ENCODE data around the gene B3GNT7.

B3GNT7 gene

DNA sequence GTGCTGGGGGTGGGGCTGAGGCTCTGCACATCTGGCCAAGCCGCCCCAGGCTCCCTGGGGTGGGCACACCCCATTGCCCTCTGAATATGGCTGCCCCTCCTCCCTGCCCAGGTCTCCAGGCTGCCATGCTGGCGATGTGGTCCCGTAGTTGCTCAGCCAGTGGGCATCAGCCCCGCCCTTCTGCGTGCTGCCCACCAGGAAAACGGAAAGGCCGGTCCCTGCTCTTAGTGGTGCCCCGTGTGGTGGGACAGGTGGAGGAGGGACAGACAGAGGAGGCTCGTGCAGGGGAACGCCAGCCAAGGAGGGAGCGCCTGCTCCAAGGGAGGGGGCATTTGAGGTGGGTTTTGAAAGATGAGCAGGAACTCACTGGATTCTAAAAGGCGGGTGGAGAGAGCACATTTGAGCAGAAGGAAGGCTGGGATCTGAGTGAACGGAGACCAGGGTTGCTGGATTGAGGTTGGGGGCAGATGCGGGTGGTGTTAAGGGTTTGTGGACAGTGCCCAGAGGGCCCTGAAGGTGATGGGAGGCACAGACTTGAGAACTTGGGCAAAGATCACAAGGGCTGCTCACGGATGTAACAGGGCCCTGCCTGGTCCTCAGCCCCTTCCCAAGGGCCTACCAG is 6.7 kb upstream of the B3GNT7 start:
- Histone ChIP-seq H3K36me3 (ENCODE audit: control insufficient read depth in 1 of 2, insufficient read depth in 2 of 2, low read depth in 1 of 2, low read length in 2 of 2) (peaks cover 0 to 3% of the 10 kb centered on the region in 2 experiments), H4K91ac (ENCODE audit: low read length) (peak overlapping the region; percentile 5), H3K23ac (ENCODE audit: low read length in 2 of 2) (no peak overlapping the region), H3K4me2 (ENCODE audit: low read length, poor library complexity, severe bottlenecking) (no peak overlapping the region), H2BK5ac (ENCODE audit: low read depth, low read length, poor library complexity, severe bottlenecking) (no peak overlapping the region), H3K79me1 (replicated peaks; ENCODE audit: low read length, poor library complexity, severe bottlenecking) (no peaks in the 10 kb centered on the region), H3K9ac (ENCODE audit: low read length) (no peak overlapping the region), H3K27me3 (ENCODE audit: control insufficient read depth in 1 of 2, insufficient read depth in 1 of 2, low read length in 2 of 2) (peaks cover 0 to 30% of the 10 kb centered on the region in 2 experiments), H2AK5ac (ENCODE audit: low read length, severe bottlenecking) (peak overlapping the region; percentile 78), H3K14ac (ENCODE audit: low read length in 2 of 2) (no peak overlapping the region), H4K8ac (ENCODE audit: low read length) (peak overlapping the region; percentile 86), H3K9me3 (ENCODE audit: control insufficient read depth, low read length) (peaks cover 8% of the 10 kb centered on the region), H2BK120ac (ENCODE audit: low read depth, low read length) (no peak overlapping the region), H3K4me3 (ENCODE audit: insufficient read depth in 1 of 2, low read depth in 1 of 2, low read length in 2 of 2) (no peak overlapping the region), H2BK12ac (ENCODE audit: low read length in 2 of 2) (peak overlapping the region in 1 of 2 experiments; percentile 76), H3K27ac (ENCODE audit: low read length, poor library complexity, severe bottlenecking) (peak overlapping the region; percentile 83), H2AFZ (ENCODE audit: low read depth, low read length) (no peak overlapping the region), H3K4me1 (ENCODE audit: control insufficient read depth, insufficient read depth, low read depth, low read length) (peaks cover 32% of the 10 kb centered on the region), H3K4ac (ENCODE audit: low read depth in 1 of 2, low read length in 2 of 2) (peak overlapping the region; percentile 24 to 48), H2BK15ac (ENCODE audit: low read depth, poor library complexity, severe bottlenecking) (no peak overlapping the region), H3K18ac (ENCODE audit: low read depth in 1 of 2, low read length in 2 of 2) (peak overlapping the region; percentile 89 to 90)
- WGBS: 92% methylated on average over 15 of the region's 15 CpGs
- DNase-seq: no peak

DNA sequence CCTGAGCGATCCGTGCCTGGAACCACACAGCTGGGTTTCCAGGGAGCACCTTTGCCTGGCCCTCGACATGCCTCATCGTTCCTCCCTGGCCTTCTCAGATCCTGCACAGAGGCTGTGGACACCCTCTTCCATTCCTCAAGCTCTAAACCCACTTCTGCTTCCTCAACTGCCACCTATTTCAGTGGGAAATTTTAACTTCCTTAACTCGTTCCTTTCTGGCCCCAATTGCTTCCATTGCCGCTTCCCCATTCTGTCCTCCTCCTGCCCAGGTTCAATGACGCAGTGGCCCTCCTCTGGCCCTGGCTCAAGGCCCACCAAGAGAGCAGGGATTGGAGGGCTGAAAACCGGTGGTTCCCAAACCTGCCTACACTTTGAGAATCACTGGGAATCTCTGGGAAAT is 4.8 kb upstream of the B3GNT7 start:
- Histone ChIP-seq H2BK15ac (ENCODE audit: low read depth, poor library complexity, severe bottlenecking) (no peak overlapping the region), H4K8ac (ENCODE audit: low read length) (no peak overlapping the region), H2BK120ac (ENCODE audit: low read depth, low read length) (no peak overlapping the region), H2AK5ac (ENCODE audit: low read length, severe bottlenecking) (no peak overlapping the region), H3K4me3 (ENCODE audit: insufficient read depth in 1 of 2, low read depth in 1 of 2, low read length in 2 of 2) (no peak overlapping the region), H3K79me1 (replicated peaks; ENCODE audit: low read length, poor library complexity, severe bottlenecking) (no peaks in the 10 kb centered on the region), H3K18ac (ENCODE audit: low read depth in 1 of 2, low read length in 2 of 2) (no peak overlapping the region), H2BK5ac (ENCODE audit: low read depth, low read length, poor library complexity, severe bottlenecking) (no peak overlapping the region), H3K36me3 (ENCODE audit: control insufficient read depth in 1 of 2, insufficient read depth in 2 of 2, low read depth in 1 of 2, low read length in 2 of 2) (peaks cover 0 to 3% of the 10 kb centered on the region in 2 experiments), H3K4me1 (ENCODE audit: control insufficient read depth, insufficient read depth, low read depth, low read length) (peaks cover 35% of the 10 kb centered on the region), H3K4ac (ENCODE audit: low read depth in 1 of 2, low read length in 2 of 2) (no peak overlapping the region), H3K27me3 (ENCODE audit: control insufficient read depth in 1 of 2, insufficient read depth in 1 of 2, low read length in 2 of 2) (peaks cover 11 to 46% of the 10 kb centered on the region in 2 experiments), H2AFZ (ENCODE audit: low read depth, low read length) (no peak overlapping the region), H4K91ac (ENCODE audit: low read length) (no peak overlapping the region), H3K14ac (ENCODE audit: low read length in 2 of 2) (no peak overlapping the region), H3K9ac (ENCODE audit: low read length) (no peak overlapping the region), H3K23ac (ENCODE audit: low read length in 2 of 2) (no peak overlapping the region), H3K9me3 (ENCODE audit: control insufficient read depth, low read length) (no peaks in the 10 kb centered on the region), H3K4me2 (ENCODE audit: low read length, poor library complexity, severe bottlenecking) (no peak overlapping the region), H3K27ac (ENCODE audit: low read length, poor library complexity, severe bottlenecking) (no peak overlapping the region), H2BK12ac (ENCODE audit: low read length in 2 of 2) (no peak overlapping the region)
- no peak for DNase-seq
- 92% methylated on average over 8 of the region's 8 CpGs for WGBS

DNA sequence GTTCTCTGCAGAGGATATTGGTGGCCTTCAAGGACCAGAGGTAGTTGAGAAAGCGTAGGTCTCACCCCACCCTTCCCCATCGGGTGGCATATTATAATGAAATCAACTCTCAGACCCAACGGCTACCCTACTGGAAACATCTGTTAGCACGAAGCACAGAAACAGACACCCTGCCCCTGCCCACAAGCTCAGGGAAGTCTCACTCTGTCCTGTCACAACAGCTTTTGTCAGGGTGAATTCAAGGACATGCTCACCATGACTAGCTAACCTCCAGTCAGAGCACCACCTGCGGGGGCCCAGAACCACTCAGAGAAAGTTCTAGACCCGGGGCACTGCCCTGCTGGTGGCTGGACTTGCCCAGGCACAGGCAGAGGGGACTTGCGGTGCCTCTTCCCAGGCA is 3.5 kb upstream of the B3GNT7 start:
- no peak overlapping the region for H3K14ac ChIP-seq (ENCODE audit: low read length in 2 of 2)
- WGBS: 91% methylated on average over 7 of the region's 7 CpGs
- H3K27me3 ChIP-seq (ENCODE audit: control insufficient read depth in 1 of 2, insufficient read depth in 1 of 2, low read length in 2 of 2): peaks cover 11 to 56% of the 10 kb centered on the region in 2 experiments
- H3K4me3 ChIP-seq (ENCODE audit: insufficient read depth in 1 of 2, low read depth in 1 of 2, low read length in 2 of 2): no peak overlapping the region
- H2BK120ac ChIP-seq (ENCODE audit: low read depth, low read length): no peak overlapping the region
- H2BK5ac ChIP-seq (ENCODE audit: low read depth, low read length, poor library complexity, severe bottlenecking): no peak overlapping the region
- no peak overlapping the region for H3K23ac ChIP-seq (ENCODE audit: low read length in 2 of 2)
- no peak overlapping the region for H2BK12ac ChIP-seq (ENCODE audit: low read length in 2 of 2)
- H3K9ac ChIP-seq (ENCODE audit: low read length): no peak overlapping the region
- H2BK15ac ChIP-seq (ENCODE audit: low read depth, poor library complexity, severe bottlenecking): no peak overlapping the region
- no peak overlapping the region for H4K8ac ChIP-seq (ENCODE audit: low read length)
- no peak overlapping the region for H3K27ac ChIP-seq (ENCODE audit: low read length, poor library complexity, severe bottlenecking)
- H3K36me3 ChIP-seq (ENCODE audit: control insufficient read depth in 1 of 2, insufficient read depth in 2 of 2, low read depth in 1 of 2, low read length in 2 of 2): peaks cover 0 to 3% of the 10 kb centered on the region in 2 experiments
- DNase-seq: no peak
- H2AK5ac ChIP-seq (ENCODE audit: low read length, severe bottlenecking): no peak overlapping the region
- no peaks in the 10 kb centered on the region for H3K79me1 ChIP-seq (replicated peaks; ENCODE audit: low read length, poor library complexity, severe bottlenecking)
- H3K4me2 ChIP-seq (ENCODE audit: low read length, poor library complexity, severe bottlenecking): no peak overlapping the region
- H4K91ac ChIP-seq (ENCODE audit: low read length): no peak overlapping the region
- H3K4ac ChIP-seq (ENCODE audit: low read depth in 1 of 2, low read length in 2 of 2): no peak overlapping the region
- H3K9me3 ChIP-seq (ENCODE audit: control insufficient read depth, low read length): no peaks in the 10 kb centered on the region
- H2AFZ ChIP-seq (ENCODE audit: low read depth, low read length): no peak overlapping the region
- H3K4me1 ChIP-seq (ENCODE audit: control insufficient read depth, insufficient read depth, low read depth, low read length): peaks cover 40% of the 10 kb centered on the region
- H3K18ac ChIP-seq (ENCODE audit: low read depth in 1 of 2, low read length in 2 of 2): no peak overlapping the region

DNA sequence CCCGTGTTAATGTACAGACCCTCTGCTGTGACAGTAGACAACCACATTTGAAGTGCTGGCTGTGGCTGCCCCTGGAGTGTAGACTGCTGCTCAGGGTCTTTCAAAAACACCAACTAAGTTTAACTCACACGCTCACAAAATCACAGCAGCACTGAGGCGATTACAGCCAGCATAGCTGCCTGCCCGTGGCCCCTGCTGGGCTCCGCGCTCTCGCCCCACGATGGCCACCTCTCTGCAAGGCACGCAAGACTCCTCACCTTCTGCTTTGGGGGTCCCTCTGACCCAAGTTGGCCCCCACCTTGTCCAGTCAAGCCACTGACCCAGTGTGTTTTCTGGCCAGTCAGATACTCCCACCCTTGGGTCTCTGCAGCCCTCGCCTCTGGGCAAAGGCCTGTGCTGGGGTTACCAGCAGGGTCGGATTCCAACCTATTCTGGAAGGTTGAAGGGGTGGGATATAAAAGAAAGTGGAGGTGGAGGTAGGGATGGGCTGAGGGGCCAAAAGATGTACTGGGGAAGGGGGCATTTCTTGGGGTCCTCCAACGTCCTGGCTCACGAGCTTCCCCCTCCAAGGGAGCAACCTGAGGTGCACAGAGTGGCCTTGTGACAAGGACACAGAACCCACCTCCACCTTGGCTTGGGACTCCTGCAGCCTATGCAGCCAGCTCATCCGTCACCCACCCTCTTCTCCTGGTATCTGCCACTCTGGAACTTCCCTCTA is 2.9 kb upstream of the B3GNT7 start:
- no peak overlapping the region for H2BK5ac ChIP-seq (ENCODE audit: low read depth, low read length, poor library complexity, severe bottlenecking)
- H2BK12ac ChIP-seq (ENCODE audit: low read length in 2 of 2): no peak overlapping the region
- 91% methylated on average over 14 of the region's 14 CpGs for WGBS
- H4K91ac ChIP-seq (ENCODE audit: low read length): no peak overlapping the region
- DNase-seq: no peak
- no peak overlapping the region for H3K4me2 ChIP-seq (ENCODE audit: low read length, poor library complexity, severe bottlenecking)
- H3K4me1 ChIP-seq (ENCODE audit: control insufficient read depth, insufficient read depth, low read depth, low read length): peaks cover 37% of the 10 kb centered on the region
- no peaks in the 10 kb centered on the region for H3K9me3 ChIP-seq (ENCODE audit: control insufficient read depth, low read length)
- H3K9ac ChIP-seq (ENCODE audit: low read length): no peak overlapping the region
- H3K4ac ChIP-seq (ENCODE audit: low read depth in 1 of 2, low read length in 2 of 2): no peak overlapping the region
- H4K8ac ChIP-seq (ENCODE audit: low read length): no peak overlapping the region
- H3K27me3 ChIP-seq (ENCODE audit: control insufficient read depth in 1 of 2, insufficient read depth in 1 of 2, low read length in 2 of 2): peaks cover 11 to 61% of the 10 kb centered on the region in 2 experiments
- H2AFZ ChIP-seq (ENCODE audit: low read depth, low read length): no peak overlapping the region
- no peak overlapping the region for H3K4me3 ChIP-seq (ENCODE audit: insufficient read depth in 1 of 2, low read depth in 1 of 2, low read length in 2 of 2)
- no peak overlapping the region for H2BK120ac ChIP-seq (ENCODE audit: low read depth, low read length)
- no peak overlapping the region for H3K18ac ChIP-seq (ENCODE audit: low read depth in 1 of 2, low read length in 2 of 2)
- no peak overlapping the region for H3K14ac ChIP-seq (ENCODE audit: low read length in 2 of 2)
- no peak overlapping the region for H2BK15ac ChIP-seq (ENCODE audit: low read depth, poor library complexity, severe bottlenecking)
- peaks cover 0 to 4% of the 10 kb centered on the region in 2 experiments for H3K36me3 ChIP-seq (ENCODE audit: control insufficient read depth in 1 of 2, insufficient read depth in 2 of 2, low read depth in 1 of 2, low read length in 2 of 2)
- H2AK5ac ChIP-seq (ENCODE audit: low read length, severe bottlenecking): no peak overlapping the region
- no peak overlapping the region for H3K27ac ChIP-seq (ENCODE audit: low read length, poor library complexity, severe bottlenecking)
- H3K79me1 ChIP-seq (replicated peaks; ENCODE audit: low read length, poor library complexity, severe bottlenecking): no peaks in the 10 kb centered on the region
- H3K23ac ChIP-seq (ENCODE audit: low read length in 2 of 2): no peak overlapping the region

All from mesenchymal stem cell (in vitro differentiated cells and primary cell).